ENCODE data around the gene TLR9. TPM values are rescaled to one million over a fixed set of nuclear protein-coding genes. Genes with fewer than 3 reads are reported as not detected.
"Not testable (repeated sequence)": the region's sequence is repeated elsewhere in the genome, so short reads cannot be mapped to it uniquely, and the experiment has no call there.

The TLR9 gene
- total and polyA plus RNA-seq, 2 donors from 2014 or later, result 0.94 TPM; not detected in 1

- H3K9me3 ChIP-seq (ENCODE audit: control insufficient read depth in 2 of 3, insufficient read depth in 1 of 3, low read length in 3 of 3), result no peaks in the 10 kb centered on the region
- no peak for DNase-seq
- H3K9ac ChIP-seq (ENCODE audit: low read length in 3 of 3), result no peak overlapping the region
- no peak for FAIRE-seq
- intact Hi-C loops (cut with DNase I), result no loop called here
- TF ChIP-seq CTCF (IDR thresholded peaks at IDR 0.05; ENCODE audit: borderline replicate concordance, extremely low read depth, insufficient read depth), result no peak
- H3K27ac ChIP-seq (ENCODE audit: low read depth in 2 of 2, low read length in 2 of 2), result no peak overlapping the region
- no peak overlapping the region for H3K4me3 ChIP-seq (ENCODE audit: low read length in 3 of 3)
- H3K4me1 ChIP-seq (ENCODE audit: control insufficient read depth in 2 of 3, insufficient read depth in 2 of 3, low read depth in 1 of 3, low read length in 3 of 3), result peaks cover 0 to 1% (median 0%) of the 10 kb centered on the region in 3 donors
- no peaks in the 10 kb centered on the region for H3K36me3 ChIP-seq (ENCODE audit: control insufficient read depth in 2 of 3, insufficient read depth in 3 of 3, low read length in 3 of 3)
- H3K27me3 ChIP-seq (ENCODE audit: control insufficient read depth, insufficient read depth, low read length), result no peaks in the 10 kb centered on the region
Observed at GRCh38 chr3:52181543-52181942, 43.9 kb downstream of the TLR9 start.

- Histone ChIP-seq H3K9ac (ENCODE audit: low read length in 3 of 3) (no peak overlapping the region), H3K4me1 (ENCODE audit: control insufficient read depth in 2 of 3, insufficient read depth in 2 of 3, low read depth in 1 of 3, low read length in 3 of 3) (peaks cover 0 to 4% (median 0%) of the 10 kb centered on the region in 3 donors), H3K36me3 (ENCODE audit: control insufficient read depth in 2 of 3, insufficient read depth in 3 of 3, low read length in 3 of 3) (no peaks in the 10 kb centered on the region), H3K27ac (ENCODE audit: low read depth in 2 of 2, low read length in 2 of 2) (no peak overlapping the region), H3K4me3 (ENCODE audit: low read length in 3 of 3) (no peak overlapping the region), H3K27me3 (ENCODE audit: control insufficient read depth, insufficient read depth, low read length) (no peaks in the 10 kb centered on the region), H3K9me3 (ENCODE audit: control insufficient read depth in 2 of 3, insufficient read depth in 1 of 3, low read length in 3 of 3) (no peaks in the 10 kb centered on the region)
- DNase-seq (no peak), FAIRE-seq (no peak)
- no peak for TF ChIP-seq CTCF (IDR thresholded peaks at IDR 0.05; ENCODE audit: borderline replicate concordance, extremely low read depth, insufficient read depth)
- intact Hi-C loops (cut with DNase I), result no loop called here
Observed at GRCh38 chr3:52178537-52178936, 46.9 kb downstream of the TLR9 start.

GRCh38 chr3:52178126-52178525 is 47.3 kb downstream of the TLR9 start:
- H3K9me3 ChIP-seq (ENCODE audit: control insufficient read depth in 2 of 3, insufficient read depth in 1 of 3, low read length in 3 of 3); intact Hi-C loops (cut with DNase I); DNase-seq; H3K36me3 ChIP-seq (ENCODE audit: control insufficient read depth in 2 of 3, insufficient read depth in 3 of 3, low read length in 3 of 3); H3K27ac ChIP-seq (ENCODE audit: low read depth in 2 of 2, low read length in 2 of 2); H3K9ac ChIP-seq (ENCODE audit: low read length in 3 of 3); H3K4me3 ChIP-seq (ENCODE audit: low read length in 3 of 3); H3K4me1 ChIP-seq (ENCODE audit: control insufficient read depth in 2 of 3, insufficient read depth in 2 of 3, low read depth in 1 of 3, low read length in 3 of 3); FAIRE-seq; H3K27me3 ChIP-seq (ENCODE audit: control insufficient read depth, insufficient read depth, low read length): not testable (repeated sequence)

GRCh38 chr3:52177701-52178042 is 47.8 kb downstream of the TLR9 start:
- DNase-seq (no peak), FAIRE-seq (no peak)
- intact Hi-C loops (cut with DNase I), result no loop called here
- Histone ChIP-seq H3K9ac (ENCODE audit: low read length in 3 of 3) (no peak overlapping the region), H3K36me3 (ENCODE audit: control insufficient read depth in 2 of 3, insufficient read depth in 3 of 3, low read length in 3 of 3) (no peaks in the 10 kb centered on the region), H3K9me3 (ENCODE audit: control insufficient read depth in 2 of 3, insufficient read depth in 1 of 3, low read length in 3 of 3) (no peaks in the 10 kb centered on the region), H3K4me1 (ENCODE audit: control insufficient read depth in 2 of 3, insufficient read depth in 2 of 3, low read depth in 1 of 3, low read length in 3 of 3) (peaks cover 0 to 4% (median 0%) of the 10 kb centered on the region in 3 donors), H3K27ac (ENCODE audit: low read depth in 2 of 2, low read length in 2 of 2) (no peak overlapping the region), H3K4me3 (ENCODE audit: low read length in 3 of 3) (no peak overlapping the region), H3K27me3 (ENCODE audit: control insufficient read depth, insufficient read depth, low read length) (no peaks in the 10 kb centered on the region)
- TF ChIP-seq CTCF (IDR thresholded peaks at IDR 0.05; ENCODE audit: borderline replicate concordance, extremely low read depth, insufficient read depth), result no peak

Data from kidney (tissue), 14 donors.